HG03095 (cell line): ENCODE data around the gene MYBPH.

Experiments used
- ATAC-seq: cut with Tn5 transposase; IDR thresholded peaks from one replicate; pipeline ENCODE4 v1.9.1; 2021; ENCODE audit warnings: moderate library complexity; ENCODE audit not compliant: unreplicated experiment

The MYBPH gene

GRCh38 chr1:203150511-203151297, 24.9 kb downstream of the MYBPH start:
- no peak for ATAC-seq

GRCh38 chr1:203149188-203149840, 26.3 kb downstream of the MYBPH start:
- ATAC-seq, result no peak

GRCh38 chr1:203148579-203148978, 27.0 kb downstream of the MYBPH start:
- ATAC-seq, result no peak

- no peak for ATAC-seq
Observed at GRCh38 chr1:203148127-203148526, 27.5 kb downstream of the MYBPH start.

- no peak for ATAC-seq
Observed at GRCh38 chr1:203147376-203147775, 28.2 kb downstream of the MYBPH start.

- ATAC-seq, result no peak
Observed at GRCh38 chr1:203146537-203146936, 29.1 kb downstream of the MYBPH start.

GRCh38 chr1:203146042-203146369, 29.6 kb downstream of the MYBPH start:
- ATAC-seq, result no peak

- no peak for ATAC-seq
Observed at GRCh38 chr1:203145321-203146041, 30.1 kb downstream of the MYBPH start.

GRCh38 chr1:203144661-203145060, 31.0 kb downstream of the MYBPH start:
- no peak for ATAC-seq

- ATAC-seq, result no peak
Observed at GRCh38 chr1:203143641-203144040, 32.0 kb downstream of the MYBPH start.

- ATAC-seq, result no peak
Observed at GRCh38 chr1:203142684-203143408, 32.8 kb downstream of the MYBPH start.

- no peak for ATAC-seq
Observed at GRCh38 chr1:203142124-203142523, 33.5 kb downstream of the MYBPH start.

- ATAC-seq, result no peak
Observed at GRCh38 chr1:203140743-203141520, 34.7 kb downstream of the MYBPH start.

GRCh38 chr1:203139976-203140475, 35.6 kb downstream of the MYBPH start:
- no peak for ATAC-seq

- ATAC-seq, result no peak
Observed at GRCh38 chr1:203138066-203138465, 37.6 kb downstream of the MYBPH start.

GRCh38 chr1:203137324-203137723, 38.3 kb downstream of the MYBPH start:
- ATAC-seq, result no peak

- no peak for ATAC-seq
Observed at GRCh38 chr1:203136409-203137042, 39.1 kb downstream of the MYBPH start.

GRCh38 chr1:203135636-203136305, 39.9 kb downstream of the MYBPH start:
- no peak for ATAC-seq

GRCh38 chr1:203133970-203134725, 41.5 kb downstream of the MYBPH start:
- no peak for ATAC-seq
